Measurements from ENCODE around the gene FGD2.
"Not testable (repeated sequence)": the region's sequence is repeated elsewhere in the genome, so short reads cannot be mapped to it uniquely, and the experiment has no call there.

FGD2 gene

DNA sequence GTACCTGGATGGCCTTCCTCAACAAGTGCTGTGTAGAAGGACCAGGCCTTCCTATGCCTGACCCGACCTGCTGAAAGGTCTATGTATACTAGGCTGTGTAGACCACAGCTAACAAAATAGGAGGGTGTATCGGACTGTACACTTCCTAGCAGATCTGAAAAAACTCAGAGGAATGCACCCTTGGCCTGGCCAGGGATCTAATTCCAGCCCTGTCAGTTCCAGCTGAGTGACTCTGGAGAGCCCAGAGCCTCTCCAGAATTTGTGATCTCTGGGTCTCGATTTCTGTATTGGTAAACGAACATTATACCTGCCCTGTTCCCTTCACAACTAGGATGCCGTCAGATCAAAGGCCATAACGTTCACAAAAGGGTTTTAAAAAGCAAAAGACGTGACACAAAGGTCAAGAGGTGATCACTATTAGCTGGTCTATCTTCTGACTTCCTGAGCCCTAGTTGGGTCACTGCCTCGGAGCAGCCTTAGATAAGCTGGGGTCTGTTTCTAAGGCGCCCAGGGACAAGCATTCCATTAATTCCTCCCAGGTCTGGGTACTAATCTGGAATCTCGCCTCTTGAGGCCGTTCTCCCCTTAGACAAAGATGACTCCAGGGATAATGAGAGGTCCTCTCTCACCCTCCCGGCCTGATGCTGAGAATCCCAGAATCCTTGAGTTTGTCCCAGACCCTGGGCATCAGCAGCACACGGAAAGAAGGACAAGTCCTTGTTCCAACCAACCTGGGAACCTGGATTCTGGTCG is 33.4 kb upstream of the FGD2 start:
- DNase-seq: no peak

DNA sequence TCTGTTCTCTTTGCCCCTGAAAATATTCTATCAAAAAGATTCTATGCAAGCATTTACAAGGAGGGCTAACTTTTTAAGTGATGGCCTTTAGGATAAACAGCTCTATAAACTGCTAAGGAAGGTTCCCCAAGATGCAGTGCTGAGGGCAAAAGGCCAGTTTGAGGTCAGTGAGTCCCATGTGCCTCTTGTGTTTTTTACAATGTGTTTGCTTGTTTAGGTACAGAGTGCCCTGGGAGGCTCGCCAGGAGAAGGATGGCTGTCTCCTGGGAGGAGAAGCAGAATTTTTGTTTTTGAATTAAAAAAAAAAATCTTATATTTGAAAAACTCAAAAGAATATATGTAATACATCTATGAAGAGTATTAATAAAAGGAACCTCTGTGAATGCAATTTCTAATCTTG is 32.3 kb upstream of the FGD2 start:
- no peak for DNase-seq

DNA sequence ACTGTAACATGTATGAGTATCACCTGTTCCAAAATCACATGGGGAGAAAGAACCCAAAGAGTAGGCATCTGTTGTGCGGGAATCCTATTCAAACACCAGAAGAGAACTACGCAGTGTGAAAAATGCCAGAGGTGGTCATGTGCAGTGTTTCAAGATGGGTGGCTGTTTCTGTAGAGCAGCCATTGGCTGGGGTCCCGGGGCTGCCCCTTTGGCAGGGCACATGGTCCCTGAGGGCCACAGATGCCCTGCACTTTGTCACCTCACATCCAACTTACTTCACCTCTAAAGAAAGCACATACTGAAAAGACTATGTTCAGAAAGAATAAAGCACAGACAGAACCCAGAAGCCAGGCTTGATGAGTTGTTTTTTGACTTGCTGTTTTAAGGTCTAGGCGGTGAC is 31.8 kb upstream of the FGD2 start:
- no peak for DNase-seq

DNA sequence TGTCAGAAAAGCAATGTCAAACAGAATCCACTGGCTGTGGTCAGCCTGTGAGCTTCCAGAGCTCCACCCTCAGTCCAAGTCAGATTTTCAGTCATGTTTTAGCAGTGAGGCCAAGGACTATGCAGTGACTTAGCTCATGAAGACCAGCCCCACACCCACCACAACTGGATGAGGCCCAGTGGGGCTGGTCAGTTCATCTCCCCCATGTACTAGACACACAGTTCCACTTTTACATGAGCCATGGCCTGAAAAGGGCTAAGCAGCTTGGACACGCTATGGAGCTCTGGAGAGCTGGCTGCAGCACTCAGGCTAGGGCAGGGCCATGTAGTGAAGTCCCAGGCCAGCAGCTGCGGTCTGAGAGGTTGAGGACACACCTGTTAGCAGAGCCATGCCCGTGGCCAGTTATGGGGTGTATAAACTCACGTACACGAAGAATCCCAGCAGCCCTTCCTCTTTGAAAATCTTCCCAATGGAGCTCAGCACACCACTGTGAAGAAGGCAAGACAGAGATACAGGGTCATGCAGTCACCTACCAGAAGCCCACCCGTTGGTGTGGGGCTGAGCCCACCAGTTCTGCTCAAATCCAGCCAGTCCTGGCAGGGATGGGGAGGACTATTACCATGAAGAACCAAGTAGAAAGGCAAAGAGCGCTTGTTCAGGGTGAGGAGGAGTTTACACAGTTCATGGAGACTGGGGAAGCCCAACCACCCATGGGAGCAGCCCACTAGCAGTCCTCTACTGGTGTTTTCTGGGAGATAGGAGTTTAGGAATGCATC is 30.0 kb upstream of the FGD2 start:
- no peak for DNase-seq

DNA sequence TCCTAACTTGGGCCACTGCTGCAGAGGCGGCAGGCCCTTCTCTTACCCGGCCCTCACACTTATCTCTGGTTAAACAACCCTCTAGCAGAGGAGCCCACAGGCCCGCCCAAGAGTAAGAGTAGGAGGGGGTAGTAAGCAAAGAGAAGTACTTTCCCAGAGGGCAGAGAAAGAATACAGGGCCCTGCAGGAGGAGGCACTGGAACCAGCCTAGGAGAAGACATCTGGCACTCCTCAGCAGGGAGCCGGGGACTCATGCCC is 29.5 kb upstream of the FGD2 start:
- no peak for DNase-seq

DNA sequence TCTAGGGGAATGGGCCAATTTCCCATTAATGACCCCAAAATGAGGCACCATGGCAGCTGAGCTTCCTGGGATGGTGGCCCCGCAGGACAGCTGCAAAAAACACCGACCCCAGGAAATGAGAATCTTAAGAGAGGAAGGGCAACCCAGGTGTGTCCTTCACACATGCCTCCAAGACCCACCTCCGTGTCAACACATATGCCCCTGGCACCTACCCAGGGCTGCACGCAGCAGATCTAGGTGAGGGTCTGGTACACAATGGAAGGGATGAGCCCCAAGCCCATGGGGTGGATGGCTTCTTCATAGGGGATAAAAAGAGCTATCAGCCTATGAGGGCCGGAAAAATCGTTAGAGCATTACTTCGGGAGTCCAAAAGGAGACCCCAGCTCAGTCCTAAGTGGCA is 28.9 kb upstream of the FGD2 start:
- DNase-seq: no peak

DNA sequence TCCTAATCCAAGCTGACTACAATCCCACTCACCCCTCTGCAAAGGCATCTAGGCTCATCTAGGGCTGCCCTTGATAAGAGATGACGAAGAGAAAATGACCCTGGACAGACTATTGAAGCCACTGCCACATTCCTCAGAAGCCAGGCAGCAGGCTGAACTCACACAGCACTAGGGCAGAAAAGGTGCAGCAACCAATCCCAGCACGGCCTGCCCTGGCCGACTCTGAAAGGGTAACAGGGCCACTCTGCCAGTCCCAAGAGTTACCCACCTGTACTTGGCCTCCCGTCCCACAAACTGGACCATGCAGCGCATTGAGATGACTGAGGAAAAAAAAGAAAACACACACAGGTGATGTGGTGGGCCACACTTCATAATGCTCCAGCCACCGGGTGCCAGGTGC is 28.5 kb upstream of the FGD2 start:
- no peak for DNase-seq

DNA sequence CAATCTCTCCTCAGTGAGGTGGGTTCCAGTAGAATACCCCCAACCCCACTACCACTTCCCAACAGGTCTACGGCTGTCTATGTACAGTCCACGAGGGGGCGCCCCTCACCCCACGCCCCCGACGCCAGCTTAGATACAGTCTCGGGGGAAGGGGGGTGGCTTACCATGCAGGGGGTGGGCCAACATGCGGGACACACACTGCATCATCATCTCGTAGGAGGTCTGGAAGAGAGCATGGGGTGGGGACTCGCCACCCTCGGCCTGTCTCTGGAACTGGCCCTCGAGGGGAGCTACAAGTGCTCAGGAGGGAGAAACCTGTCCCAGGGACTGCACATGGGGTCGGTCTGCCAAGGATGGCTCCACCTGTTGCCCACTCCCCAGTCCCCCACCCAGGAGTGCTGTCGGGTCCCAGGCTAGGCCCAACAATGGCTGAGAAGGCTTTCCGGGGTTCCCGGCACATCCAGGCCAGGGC is 27.9 kb upstream of the FGD2 start:
- no peak for DNase-seq

DNA sequence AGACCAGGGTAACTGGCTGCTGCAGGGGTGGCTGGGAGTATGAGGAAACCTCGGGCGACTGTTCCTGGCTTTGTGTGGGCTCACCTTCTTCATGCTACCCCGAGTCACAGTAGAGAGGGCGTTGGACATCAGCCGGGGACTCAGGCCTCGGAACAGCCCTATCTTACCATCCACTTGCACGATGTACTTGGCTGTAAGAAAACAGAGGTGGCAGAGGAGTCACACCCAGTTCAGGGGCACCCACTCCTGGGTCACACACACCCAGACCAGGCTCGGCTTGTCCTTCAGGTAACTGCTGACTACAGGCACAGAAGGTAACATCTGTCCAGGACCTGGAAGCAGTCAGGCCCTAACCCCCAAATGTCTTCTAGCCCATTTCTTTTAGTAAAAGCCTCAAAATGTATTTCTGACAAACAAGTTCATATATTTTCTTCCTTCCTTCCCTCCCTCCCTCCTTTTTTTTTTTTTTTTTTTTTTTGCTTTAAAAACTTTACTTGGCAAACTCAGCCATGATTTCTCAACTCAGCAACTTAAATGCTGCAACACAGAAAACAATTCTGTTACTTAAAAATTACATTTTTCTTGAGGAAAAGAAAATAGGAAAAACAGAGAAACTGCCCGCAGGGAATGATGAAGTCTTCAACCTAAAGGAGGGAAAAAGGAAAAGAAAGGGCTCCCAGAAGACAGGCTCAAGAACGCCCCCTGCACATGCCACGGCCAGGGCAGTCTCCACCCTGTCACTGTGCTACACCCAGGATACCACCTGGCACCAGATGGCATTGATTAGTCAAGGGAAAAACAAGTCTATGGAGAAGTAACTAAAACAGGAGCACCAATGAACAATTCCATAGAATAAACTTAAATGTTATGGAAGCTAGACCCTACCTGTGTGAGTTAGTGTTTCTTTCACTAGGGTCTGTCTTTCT is 26.8 kb upstream of the FGD2 start:
- DNase-seq: no peak

DNA sequence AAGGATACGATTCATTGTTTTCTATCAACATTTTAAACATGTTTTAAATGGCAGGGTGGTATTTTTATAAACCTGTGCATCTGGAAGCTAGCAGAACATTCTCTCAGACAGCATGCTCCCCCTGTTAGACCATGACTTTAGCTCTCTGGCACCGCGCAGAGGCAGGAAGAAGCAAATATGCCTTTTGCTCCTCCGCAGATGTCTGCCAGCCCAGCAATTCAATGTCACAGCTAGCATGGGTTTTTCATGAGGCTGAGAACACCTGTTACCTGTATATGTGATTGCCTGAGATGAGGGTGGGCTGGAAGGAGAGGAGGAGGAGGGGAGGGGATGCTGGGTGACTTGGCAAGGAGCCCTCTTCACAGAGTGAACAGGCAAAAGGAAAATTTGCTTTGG is 26.1 kb upstream of the FGD2 start:
- no peak for DNase-seq

DNA sequence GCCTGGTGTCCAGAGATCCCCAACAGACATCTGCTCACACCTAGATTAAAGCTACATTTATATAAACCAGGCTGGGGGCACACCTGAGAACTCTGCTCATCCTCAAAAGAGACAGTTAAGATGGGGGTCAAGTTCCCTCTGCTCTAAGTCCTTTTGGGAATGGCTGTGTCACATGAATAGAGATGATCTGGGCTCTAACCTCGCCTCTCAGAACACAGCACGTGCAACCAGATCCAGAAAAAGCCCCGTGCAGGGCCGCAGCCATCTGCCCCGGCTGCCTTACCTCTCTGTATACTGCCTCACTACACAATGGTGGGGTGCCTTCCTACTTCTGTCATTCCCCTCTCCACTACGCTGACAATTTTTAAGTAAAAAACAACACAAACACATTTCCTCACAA is 25.3 kb upstream of the FGD2 start:
- no peak for DNase-seq

DNA sequence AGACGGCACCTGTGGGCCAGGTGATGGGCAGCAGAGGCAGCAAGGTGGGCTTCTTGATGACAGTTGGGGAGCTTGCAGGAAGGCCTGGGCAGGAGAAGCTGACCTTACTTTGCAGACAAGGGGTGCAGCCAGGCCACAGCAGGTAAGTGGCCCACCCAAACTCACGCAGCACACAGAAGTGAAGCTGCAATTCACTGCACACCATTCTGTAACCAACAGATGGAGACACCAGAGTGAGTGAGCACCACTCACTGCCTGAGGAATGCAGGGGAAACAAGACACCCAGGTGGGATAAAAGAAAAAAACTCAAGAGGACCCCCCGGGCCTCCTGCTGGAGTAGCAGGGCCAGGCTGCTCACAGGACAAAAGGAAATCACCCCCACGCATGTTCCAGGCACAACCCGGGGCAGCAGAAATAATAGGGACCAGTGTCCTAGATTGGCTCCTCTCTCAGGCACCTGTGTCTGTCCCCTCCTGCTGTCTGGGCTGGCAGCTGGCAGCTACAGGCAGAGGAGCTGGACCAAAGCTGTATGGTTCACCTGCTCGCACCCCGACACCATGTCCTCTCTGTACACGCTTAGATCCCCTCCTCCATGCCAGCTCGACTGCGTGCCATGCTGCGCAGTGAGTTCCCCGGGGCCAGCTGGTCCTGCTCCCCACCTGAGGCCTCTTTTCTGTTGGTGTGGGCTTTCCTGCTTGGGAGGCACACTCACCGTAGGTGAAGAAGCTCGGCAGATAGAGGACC is 24.4 kb upstream of the FGD2 start:
- no peak for DNase-seq

DNA sequence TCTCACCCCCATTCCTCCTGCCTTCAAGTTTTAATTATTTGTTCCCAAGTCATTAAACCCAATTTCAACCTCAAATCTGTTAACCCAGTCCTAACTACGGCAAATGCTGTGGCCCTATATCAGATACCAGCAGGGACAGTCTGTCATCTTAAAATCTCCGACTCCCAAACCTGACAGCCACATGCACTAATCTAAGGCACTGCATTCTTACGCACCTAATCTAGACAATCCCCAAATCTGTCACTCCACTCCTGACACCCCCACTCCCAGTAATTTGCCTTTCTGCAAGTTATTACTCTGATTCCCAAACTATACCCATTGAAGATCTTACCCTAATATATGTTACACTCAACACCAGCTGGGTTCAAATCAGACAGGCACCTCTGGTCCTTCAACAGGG is 21.9 kb upstream of the FGD2 start:
- no peak for DNase-seq

DNA sequence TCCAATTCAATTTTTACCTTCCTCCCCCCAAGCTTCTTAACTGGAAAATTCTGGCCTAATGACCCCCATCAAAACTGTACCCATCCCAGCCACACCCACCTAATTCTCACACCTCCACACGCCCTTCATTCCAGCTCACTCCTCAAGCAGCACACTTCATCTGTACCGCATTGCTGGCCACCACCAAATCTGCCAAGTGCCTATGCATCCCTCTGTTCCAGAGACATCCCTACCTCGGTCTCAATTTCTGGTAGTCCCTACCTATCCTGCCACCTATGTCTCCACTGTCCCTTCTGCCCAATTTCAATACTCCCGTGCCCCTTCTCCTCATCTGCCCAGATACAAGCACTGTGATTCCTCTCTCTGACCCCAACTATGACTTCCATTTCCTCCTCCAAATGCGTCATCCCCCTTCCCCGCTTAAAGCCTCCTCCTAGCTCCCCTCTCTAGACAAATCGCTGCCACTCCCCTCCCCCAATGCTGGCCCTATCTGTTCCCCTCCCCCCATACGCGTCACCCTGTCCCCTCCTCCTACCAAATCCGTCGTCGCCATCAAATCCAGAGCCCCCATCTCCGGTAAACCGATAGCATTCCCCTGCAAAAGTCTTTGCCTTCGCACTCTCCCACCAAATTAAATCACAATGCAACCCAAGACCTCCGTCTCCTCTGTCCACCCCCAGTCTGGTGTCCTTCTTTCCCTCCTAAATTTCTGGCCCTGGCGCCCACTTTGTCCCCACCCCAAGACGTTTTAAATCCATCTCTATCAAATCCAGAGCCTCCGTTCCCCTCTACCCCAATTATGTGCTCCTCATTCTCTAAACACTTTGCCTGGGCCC is 20.7 kb upstream of the FGD2 start:
- DNase-seq: no peak

DNA sequence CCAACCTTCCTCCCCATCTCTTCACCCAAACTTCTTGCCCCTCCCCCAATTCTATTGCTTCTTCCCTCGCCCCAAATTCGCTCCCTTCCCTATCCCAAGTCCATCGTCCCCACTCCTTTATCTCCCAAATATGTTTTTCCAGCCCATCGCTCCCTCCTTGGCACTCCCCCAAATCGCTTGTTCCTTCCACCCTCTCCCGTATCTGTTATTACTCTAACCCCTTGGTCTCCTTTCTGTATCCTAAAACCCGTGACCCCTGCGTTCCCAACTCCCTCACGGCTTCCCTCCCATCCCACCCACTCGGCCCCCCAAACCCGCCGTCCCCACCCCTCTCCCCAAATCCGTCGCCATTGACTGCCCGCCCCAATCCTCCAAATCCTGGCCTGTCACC is 20.0 kb upstream of the FGD2 start:
- no peak for DNase-seq

DNA sequence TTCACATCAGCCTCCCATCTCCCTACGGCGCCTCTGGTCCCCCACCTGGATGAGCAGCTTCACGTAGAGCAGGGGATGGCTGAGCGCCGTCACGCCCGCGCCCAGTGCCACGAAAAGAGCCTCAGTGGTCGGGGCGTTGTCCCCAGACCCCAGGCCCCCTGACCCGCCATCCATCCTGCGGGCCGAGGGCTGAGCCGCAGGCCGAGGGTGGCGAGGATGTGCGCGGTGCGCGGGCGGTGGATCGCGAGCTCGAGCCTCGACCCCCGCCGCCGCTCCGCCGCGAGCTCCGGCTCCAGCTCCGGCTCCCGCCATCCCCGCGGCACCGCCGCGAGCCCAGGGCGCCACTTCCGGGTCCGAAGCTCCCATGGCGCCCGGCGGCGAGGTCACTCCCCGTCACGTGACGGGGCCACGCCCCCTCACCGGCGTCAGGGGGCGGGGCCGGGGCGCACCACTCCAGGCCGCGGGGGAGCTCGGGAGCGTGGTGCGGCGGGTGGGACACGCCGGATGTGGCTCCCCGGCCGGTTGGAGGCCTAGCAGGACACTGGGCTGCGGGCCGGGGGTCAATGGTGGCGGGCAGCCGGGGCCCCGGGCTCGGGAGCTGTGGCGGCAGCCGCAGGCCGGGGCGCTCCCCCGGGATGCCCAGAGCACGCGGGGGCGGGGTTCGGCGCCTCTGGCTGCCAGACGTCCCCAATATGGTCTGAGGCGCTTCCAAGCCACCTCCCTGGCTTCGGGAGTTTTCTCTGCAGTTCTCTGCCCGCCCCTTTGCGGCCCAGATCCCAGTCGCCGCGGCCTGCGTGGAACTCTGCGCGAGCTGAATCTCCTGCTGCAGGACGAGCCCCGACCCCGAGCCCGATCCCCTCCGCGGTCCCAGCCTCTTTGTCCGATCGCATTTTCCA is 19.4 kb upstream of the FGD2 start, which contains the start of gene MTCH1:
TSS of gene MTCH1 (minus strand) at position 389 of the 896 bp plus-strand sequence. CDS start at position 366, 23 bp downstream.
- DNase-seq: peak; percentile 63 to 77

DNA sequence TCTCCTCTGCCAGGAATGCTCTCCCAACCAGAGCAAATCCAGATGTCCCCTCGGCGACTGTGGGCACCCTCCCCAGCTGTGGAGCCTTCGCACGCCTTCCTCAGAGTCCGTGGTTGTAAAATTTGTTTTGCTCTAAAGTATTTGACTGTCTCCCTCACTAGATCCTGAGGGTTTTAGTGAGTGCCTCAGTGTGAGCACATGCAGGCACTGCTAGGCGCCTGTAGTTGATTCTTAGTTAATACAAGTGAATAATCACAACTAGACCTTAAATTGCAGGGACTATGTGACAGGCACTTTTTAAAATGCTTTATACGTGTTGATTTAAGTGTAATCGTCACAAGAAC is 18.8 kb upstream of the FGD2 start:
- DNase-seq: no peak

DNA sequence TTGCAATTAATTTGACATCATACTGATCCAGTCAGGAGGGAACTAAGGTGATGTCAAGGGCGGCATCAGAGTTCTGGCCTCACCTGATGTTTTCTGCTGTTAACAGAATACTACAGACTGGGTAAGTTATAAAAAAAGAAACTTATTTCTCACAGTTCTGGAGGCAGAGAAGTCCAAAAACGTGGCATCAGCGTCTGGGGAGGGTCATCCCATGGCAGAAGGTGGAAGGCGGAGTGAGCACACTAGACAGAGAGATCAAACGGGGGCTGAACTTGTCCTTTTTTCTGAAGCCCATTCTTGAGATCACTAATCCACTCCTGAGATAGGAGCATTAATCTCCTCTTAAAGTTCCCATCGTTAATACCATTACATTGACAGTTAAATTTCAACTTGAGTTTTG is 16.2 kb upstream of the FGD2 start:
- DNase-seq: no peak

DNA sequence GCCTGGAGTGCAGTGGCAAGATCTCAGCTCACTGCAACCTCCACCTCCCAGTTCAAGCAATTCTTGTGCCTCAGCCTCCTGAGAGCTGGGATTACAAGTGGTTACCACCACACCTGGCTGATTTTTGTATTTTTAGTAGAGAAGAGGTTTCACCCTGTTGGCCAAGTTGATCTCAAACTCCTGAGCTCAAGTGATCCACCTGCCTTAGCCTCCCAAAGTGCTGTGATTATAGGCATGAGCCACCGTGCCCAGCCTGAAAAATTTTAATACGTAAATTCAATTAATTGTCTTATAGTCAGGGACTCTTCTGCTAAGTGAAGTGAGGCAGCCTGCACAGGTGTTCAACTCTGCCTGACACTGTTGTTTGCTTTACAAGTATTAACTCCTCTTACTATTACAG is 15.1 kb upstream of the FGD2 start:
- not testable (repeated sequence) for DNase-seq

DNA sequence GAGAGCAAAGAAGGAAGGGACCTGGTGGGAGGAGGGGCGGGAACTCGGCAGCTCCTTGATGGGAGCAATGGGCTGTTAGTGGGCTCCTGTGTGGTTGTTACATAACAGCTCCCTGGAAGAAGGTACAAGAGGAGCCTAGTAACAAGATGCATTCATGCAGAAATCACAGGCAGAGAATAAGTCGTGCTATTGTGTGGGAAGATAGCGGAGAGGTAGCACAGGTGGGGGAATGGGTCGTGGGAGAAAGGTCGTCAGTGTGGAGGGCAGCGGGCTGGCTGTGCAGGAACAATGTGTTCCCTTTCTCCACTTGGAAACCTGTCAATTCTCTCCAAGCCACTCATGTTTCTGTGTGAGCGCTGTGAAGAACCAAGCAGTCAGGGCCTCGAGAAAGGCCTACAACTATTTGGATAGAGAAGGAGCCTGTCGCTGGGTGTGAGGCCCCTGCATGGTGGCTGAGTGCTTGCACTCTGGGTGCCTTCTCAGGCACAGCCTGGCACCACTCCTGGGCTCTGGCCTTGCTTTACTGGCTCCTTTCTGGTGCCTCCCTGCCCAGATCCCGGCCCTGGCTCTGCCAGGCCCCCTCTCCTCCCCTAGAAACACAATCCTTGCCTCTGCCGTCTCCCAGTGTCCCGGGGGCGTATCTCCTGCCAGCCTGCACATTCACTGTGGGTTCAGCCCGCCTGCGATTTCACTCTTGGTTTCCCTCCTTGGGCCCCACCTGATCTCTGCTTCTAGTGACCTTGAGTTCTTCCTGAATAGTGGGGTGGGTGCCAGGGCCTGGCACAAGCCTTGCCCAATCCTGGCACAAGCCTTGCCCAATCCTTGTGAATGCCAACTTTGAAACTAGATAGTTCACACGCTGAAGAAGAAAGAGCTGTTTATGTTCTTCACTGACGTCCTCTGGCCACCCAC is 7.4 kb upstream of the FGD2 start:
- DNase-seq: no peak
